HepG2 (cell line): ENCODE results near the gene CLPSL2. TPM values are rescaled to one million over a fixed set of nuclear protein-coding genes. Genes with fewer than 3 reads are reported as not detected.

Experiments
- DDIT3 ChIP-seq: sonication (generic); formaldehyde crosslinking; IDR thresholded peaks from 2 replicates; pipeline ENCODE4 v1.4.0; 2020; ENCODE audit warnings: mild to moderate bottlenecking, missing genetic modification reagents
- DMTF1 ChIP-seq: sonication (generic); formaldehyde crosslinking; IDR thresholded peaks from 2 replicates; pipeline ENCODE4 v1.4.0; 2020; ENCODE audit warnings: mild to moderate bottlenecking, missing genetic modification reagents
- EHMT2 ChIP-seq: fragments of 200-600 bp; sonication (generic); IDR thresholded peaks from 2 replicates; pipeline ENCODE4 v1.7.0; 2017; ENCODE audit warnings: antibody characterized with exemption, low read depth, low read length, borderline replicate concordance
- GRHL1 ChIP-seq: sonication (generic); formaldehyde crosslinking; conservative IDR thresholded peaks from 2 replicates; pipeline ENCODE4 v1.8.0; 2022; ENCODE audit warnings: missing genetic modification reagents
- MIER2 ChIP-seq: IDR thresholded peaks from 2 replicates; pipeline ENCODE4 v1.6.1; 2016; ENCODE audit warnings: missing biosample characterization, missing genetic modification reagents
- MIXL1 ChIP-seq: IDR thresholded peaks from 2 replicates; pipeline ENCODE4 v1.6.1; 2016
- TCF7L2 ChIP-seq: IDR thresholded peaks from 2 replicates; pipeline ENCODE4 v1.6.1; 2011; ENCODE audit warnings: mild to moderate bottlenecking, low read depth, low read length, moderate library complexity
- ZNF503 ChIP-seq: sonication (generic); formaldehyde crosslinking; IDR thresholded peaks from 2 replicates; pipeline ENCODE4 v1.4.0; 2020; ENCODE audit warnings: missing genetic modification reagents
- ZNF619 ChIP-seq: sonication (generic); formaldehyde crosslinking; IDR thresholded peaks from 2 replicates; pipeline ENCODE4 v1.4.0; 2020; ENCODE audit warnings: mild to moderate bottlenecking, missing genetic modification reagents
- ZNF672 ChIP-seq: sonication (generic); formaldehyde crosslinking; IDR thresholded peaks from 2 replicates; pipeline ENCODE4 v1.8.1; 2022; ENCODE audit warnings: missing genetic modification reagents
- ZNF792 ChIP-seq: IDR thresholded peaks from 2 replicates; pipeline ENCODE4 v1.6.1; 2016
- polyA plus RNA-seq, 8 experiments: library from polyadenylated mRNA; depleted of rRNA in 3 of 8; stranded (reverse) in 7 of 8; unstranded in 1 of 8; fragments of >200 nt; fragmentation: Illumina TruSeq in 4 of 8; extraction: Trizol in 4 of 8; gene quantifications; 2 replicates each; pipeline versions ENCODE4 v1.2.1 to v1.2.3, GENCODE V29; 2011 to 2016; ENCODE audit warnings: low read depth in 4 of 8, missing spikeins in 1 of 8, mixed read lengths in 1 of 8; ENCODE audit not compliant: insufficient read depth in 1 of 8
- total RNA-seq, 5 experiments: library from RNA; depleted of rRNA; stranded (reverse); fragments of >200 nt; fragmentation: Illumina TruSeq; extraction: Trizol; gene quantifications; 2 replicates each; pipeline ENCODE4 v1.2.3, GENCODE V29; 2016; ENCODE audit warnings: low read depth in 1 of 5

Gene CLPSL2
- total and polyA plus RNA-seq, 2 of the 13 experiments (the other 11 are each of a cell fraction or from before 2014, with no cell fraction given): not detected

GRCh38 chr6:35804996-35805736 lies 28.8 kb downstream of the CLPSL2 start, which contains the start of gene LHFPL5 (continued):
- TF ChIP-seq EHMT2: peak; percentile 80
- peak; percentile 89 for TF ChIP-seq ZNF503
- peak; percentile 65; the same call in 1 of the 2 replicates for TF ChIP-seq GRHL1 (CRISPR knock-in tag)
- peak; percentile 99 for TF ChIP-seq ZNF792
- TF ChIP-seq ZNF672: peak; percentile 91; the same call in 1 of the 2 replicates
- 0 out of 2 replicates have a peak, but pooled peaks have one; percentile 66 for TF ChIP-seq DDIT3 (CRISPR knock-in tag)
- TF ChIP-seq MIER2: peak; percentile 100
- peak; percentile 97 for TF ChIP-seq MIXL1 (CRISPR knock-in tag)
- TF ChIP-seq ZNF619 (CRISPR knock-in tag): peak; percentile 90
- TF ChIP-seq TCF7L2: no peak
- 0 out of 2 replicates have a peak, but pooled peaks have one; percentile 87 for TF ChIP-seq DMTF1 (CRISPR knock-in tag)
